Measurements from ENCODE around the gene TAF13.
"Not testable (repeated sequence)": the region's sequence is repeated elsewhere in the genome, so short reads cannot be mapped to it uniquely, and the experiment has no call there.

TAF13 gene

GRCh38 chr1:109061183-109061582, 14.6 kb downstream of the TAF13 start:
- ChIA-PET POLR2A (interaction anchor here (0.9 to 1.4 kb wide), 3 partner anchors 15 to 29 kb away, joined by 3 to 10 read pairs (median 3); partner anchors contain the start of genes TAF13, TMEM167B and WDR47), CTCF (interaction anchor here (0.6 kb wide), 1 partner anchor 14 kb away, joined by 4 read pairs; no protein-coding TSS in a partner anchor)
- no peak for TF ChIP-seq FOXA1 (IDR thresholded peaks at IDR 0.05)
- TF ChIP-seq SUZ12 (IDR thresholded peaks at IDR 0.05), result no peak
- TF ChIP-seq ARNT (IDR thresholded peaks at IDR 0.05), result no peak
- no peak for TF ChIP-seq FOXM1 (IDR thresholded peaks at IDR 0.05; ENCODE audit: borderline replicate concordance)
- TF ChIP-seq SP1 (IDR thresholded peaks at IDR 0.05), result no peak
- TF ChIP-seq LEF1 (IDR thresholded peaks at IDR 0.05; ENCODE audit: borderline replicate concordance), result no peak
- TF ChIP-seq NFRKB (IDR thresholded peaks at IDR 0.05), result no peak
- TF ChIP-seq TARDBP (IDR thresholded peaks at IDR 0.05), result no peak
- TF ChIP-seq CTBP1 (IDR thresholded peaks at IDR 0.05; ENCODE audit: borderline replicate concordance), result no peak
- no peak for TF ChIP-seq L3MBTL2 (conservative IDR thresholded peaks at IDR 0.05)
- no peak for TF ChIP-seq ELF4 (IDR thresholded peaks at IDR 0.05)
- TF ChIP-seq HDGF (IDR thresholded peaks at IDR 0.05; ENCODE audit: borderline replicate concordance), result no peak
- TF ChIP-seq BHLHE40 (IDR thresholded peaks at IDR 0.05; ENCODE audit: borderline replicate concordance), result no peak
- no peak for DNase-seq (ENCODE audit: extremely low spot score)

GRCh38 chr1:109060707-109061106, 15.1 kb downstream of the TAF13 start:
- TF ChIP-seq NFRKB (IDR thresholded peaks at IDR 0.05) (no peak), CTBP1 (IDR thresholded peaks at IDR 0.05; ENCODE audit: borderline replicate concordance) (no peak), FOXM1 (IDR thresholded peaks at IDR 0.05; ENCODE audit: borderline replicate concordance) (no peak), ELF4 (IDR thresholded peaks at IDR 0.05) (no peak), FOXK2 (IDR thresholded peaks at IDR 0.05) (no peak)
- ChIA-PET POLR2A (interaction anchor here (0.9 to 1.4 kb wide), 3 partner anchors 15 to 30 kb away, joined by 3 to 10 read pairs (median 3); partner anchors contain the start of genes TAF13, TMEM167B and WDR47), CTCF (interaction anchor here (0.6 kb wide), 1 partner anchor 13 kb away, joined by 4 read pairs; no protein-coding TSS in a partner anchor)
- no peak for DNase-seq (ENCODE audit: extremely low spot score)

DNA sequence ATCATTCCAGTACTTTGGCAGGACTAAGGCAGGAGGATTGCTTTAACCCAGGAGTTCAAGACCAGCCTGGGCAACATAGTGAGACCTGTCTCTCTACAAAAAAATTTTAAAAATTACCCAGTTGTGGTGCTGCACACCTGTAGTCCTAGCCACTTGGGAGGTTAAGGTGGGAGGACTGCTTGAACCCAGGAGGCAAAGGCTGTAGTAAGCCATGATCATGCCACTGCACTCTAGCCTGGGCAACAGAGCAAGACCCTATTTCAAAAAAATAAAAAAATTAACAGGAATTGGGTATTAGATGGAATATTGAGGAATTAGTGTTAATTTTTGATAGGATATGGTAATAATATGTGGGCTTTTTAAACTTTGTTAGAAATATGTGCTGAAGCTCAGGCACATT, 16.8 kb downstream of the TAF13 start:
- ChIA-PET POLR2A (interaction anchor here (1.4 kb wide), 1 partner anchor 17 kb away, joined by 6 read pairs; the partner anchor contains the start of gene TAF13), CTCF (no interaction called here)
- DNase-seq (ENCODE audit: extremely low spot score), result no peak
- TF ChIP-seq CTBP1 (IDR thresholded peaks at IDR 0.05; ENCODE audit: borderline replicate concordance) (no peak), ARNT (IDR thresholded peaks at IDR 0.05) (no peak), HDGF (IDR thresholded peaks at IDR 0.05; ENCODE audit: borderline replicate concordance) (no peak), L3MBTL2 (conservative IDR thresholded peaks at IDR 0.05) (no peak), ELF4 (IDR thresholded peaks at IDR 0.05) (no peak), TARDBP (IDR thresholded peaks at IDR 0.05) (no peak), NFRKB (IDR thresholded peaks at IDR 0.05) (no peak), BHLHE40 (IDR thresholded peaks at IDR 0.05; ENCODE audit: borderline replicate concordance) (no peak), FOXA1 (IDR thresholded peaks at IDR 0.05) (no peak), SP1 (IDR thresholded peaks at IDR 0.05) (no peak), ZNF384 (IDR thresholded peaks at IDR 0.05) (no peak), SUZ12 (IDR thresholded peaks at IDR 0.05) (no peak), LEF1 (IDR thresholded peaks at IDR 0.05; ENCODE audit: borderline replicate concordance) (no peak), FOXM1 (IDR thresholded peaks at IDR 0.05; ENCODE audit: borderline replicate concordance) (no peak), FOXK2 (IDR thresholded peaks at IDR 0.05) (no peak)
- TF ChIP-seq, protein P1, sequence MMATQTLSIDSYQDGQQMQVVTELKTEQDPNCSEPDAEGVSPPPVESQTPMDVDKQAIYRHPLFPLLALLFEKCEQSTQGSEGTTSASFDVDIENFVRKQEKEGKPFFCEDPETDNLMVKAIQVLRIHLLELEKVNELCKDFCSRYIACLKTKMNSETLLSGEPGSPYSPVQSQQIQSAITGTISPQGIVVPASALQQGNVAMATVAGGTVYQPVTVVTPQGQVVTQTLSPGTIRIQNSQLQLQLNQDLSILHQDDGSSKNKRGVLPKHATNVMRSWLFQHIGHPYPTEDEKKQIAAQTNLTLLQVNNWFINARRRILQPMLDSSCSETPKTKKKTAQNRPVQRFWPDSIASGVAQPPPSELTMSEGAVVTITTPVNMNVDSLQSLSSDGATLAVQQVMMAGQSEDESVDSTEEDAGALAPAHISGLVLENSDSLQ (IDR thresholded peaks at IDR 0.05), result no peak

DNA sequence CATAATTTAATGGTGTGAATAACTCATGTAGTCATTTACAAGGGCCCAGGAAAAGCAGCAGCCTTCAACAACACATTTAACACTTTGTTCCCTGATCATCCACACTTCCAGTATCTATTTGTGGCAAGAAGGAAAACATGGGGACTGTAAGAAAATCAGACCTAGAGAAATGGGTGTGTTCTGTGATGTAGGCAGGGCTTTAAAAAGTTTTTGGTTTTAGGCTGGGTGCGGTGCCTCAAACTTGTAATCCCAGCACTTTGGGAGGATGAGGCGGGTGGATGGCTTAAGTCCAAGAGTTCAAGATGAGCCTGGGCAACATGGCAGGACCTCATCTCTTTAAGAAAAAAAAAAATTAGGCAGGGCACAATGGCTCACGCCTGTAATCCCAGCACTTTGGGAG, 19.7 kb downstream of the TAF13 start:
- no peak for DNase-seq (ENCODE audit: extremely low spot score)
- ChIA-PET POLR2A (no interaction called here), CTCF (no interaction called here)
- no peak for TF ChIP-seq FOXK2 (IDR thresholded peaks at IDR 0.05)
- TF ChIP-seq BHLHE40 (IDR thresholded peaks at IDR 0.05; ENCODE audit: borderline replicate concordance), result no peak
- no peak for TF ChIP-seq TARDBP (IDR thresholded peaks at IDR 0.05)
- TF ChIP-seq FOXA1 (IDR thresholded peaks at IDR 0.05), result no peak
- no peak for TF ChIP-seq FOXM1 (IDR thresholded peaks at IDR 0.05; ENCODE audit: borderline replicate concordance)
- TF ChIP-seq SUZ12 (IDR thresholded peaks at IDR 0.05), result no peak

- CTCF ChIA-PET; POLR2A ChIA-PET; DNase-seq (ENCODE audit: extremely low spot score): not testable (repeated sequence)
Measured at GRCh38 chr1:109052145-109052544, 23.7 kb downstream of the TAF13 start.

DNA sequence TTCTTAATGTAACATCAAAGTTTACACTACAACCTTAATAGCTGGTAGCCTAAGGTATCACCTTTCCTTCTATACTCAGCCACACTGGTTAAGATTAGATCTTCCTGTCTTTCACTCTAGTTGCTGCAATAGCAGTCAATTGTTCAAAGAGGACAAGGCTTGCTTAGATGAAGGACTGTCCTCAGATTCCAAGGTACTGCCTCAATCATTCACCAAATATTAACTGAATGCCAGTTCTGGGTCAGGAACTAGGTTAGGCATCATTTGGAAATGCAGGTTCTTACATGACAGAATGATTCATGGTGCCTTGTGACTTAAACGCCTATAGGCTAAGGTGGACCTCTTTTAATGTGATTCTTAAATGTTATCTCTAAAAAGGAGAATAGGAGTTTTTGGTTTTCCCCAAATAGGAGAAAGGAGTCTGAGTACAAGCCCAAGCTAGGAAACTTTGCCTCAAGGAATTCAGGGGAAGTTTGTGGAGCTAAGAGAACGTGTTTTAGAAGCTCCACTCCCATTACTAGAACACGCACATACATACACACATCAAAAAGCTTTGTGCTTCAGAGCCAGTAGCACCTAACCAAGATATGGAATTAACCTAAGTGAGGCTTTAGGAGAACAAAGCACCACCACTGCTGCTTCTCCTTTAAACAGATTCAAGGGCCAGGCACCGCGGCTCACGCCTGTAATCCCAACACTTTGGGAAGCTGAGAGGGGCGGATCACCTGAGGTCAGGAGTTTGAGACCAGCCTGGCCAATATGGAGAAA, 25.4 kb downstream of the TAF13 start:
- POLR2A ChIA-PET, result interaction anchor here (1.0 to 1.1 kb wide), 2 partner anchors 50 to 358 kb away, joined by 3 to 4 read pairs; partner anchors contain the start of gene PRPF38B
- DNase-seq (ENCODE audit: extremely low spot score), result no peak
- TF ChIP-seq, protein P1 (IDR thresholded peaks at IDR 0.05), result peak; percentile 67
- TF ChIP-seq SP1 (IDR thresholded peaks at IDR 0.05), result no peak

DNA sequence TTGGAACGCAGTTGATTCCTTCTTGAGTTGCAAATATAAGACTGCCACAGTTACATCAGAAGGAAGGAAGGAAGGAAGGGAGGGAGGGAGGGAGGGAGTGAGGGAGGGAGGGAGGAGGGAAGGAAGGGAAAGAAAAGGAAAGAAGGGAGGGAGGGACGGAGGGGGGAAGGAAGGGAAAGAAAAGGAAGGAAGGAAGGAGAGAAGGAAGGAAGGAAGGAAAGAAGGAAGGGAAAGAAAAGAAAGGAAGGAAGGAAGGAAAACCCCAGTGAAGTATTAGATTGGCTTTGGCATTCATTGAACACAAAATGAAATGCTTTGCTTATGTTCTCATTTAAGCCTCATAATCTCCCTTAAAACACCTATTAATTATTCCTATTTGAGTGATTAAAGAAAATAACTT, 27.5 kb downstream of the TAF13 start:
- no peak for DNase-seq (ENCODE audit: extremely low spot score)
- TF ChIP-seq BHLHE40 (IDR thresholded peaks at IDR 0.05; ENCODE audit: borderline replicate concordance), result no peak
- TF ChIP-seq L3MBTL2 (conservative IDR thresholded peaks at IDR 0.05), result no peak
- TF ChIP-seq SP1 (IDR thresholded peaks at IDR 0.05), result no peak
- TF ChIP-seq ARNT (IDR thresholded peaks at IDR 0.05), result no peak
- TF ChIP-seq NFRKB (IDR thresholded peaks at IDR 0.05), result no peak
- TF ChIP-seq, protein P1 (IDR thresholded peaks at IDR 0.05), result no peak
- no peak for TF ChIP-seq CTBP1 (IDR thresholded peaks at IDR 0.05; ENCODE audit: borderline replicate concordance)
- TF ChIP-seq ELF4 (IDR thresholded peaks at IDR 0.05), result no peak
- no peak for TF ChIP-seq FOXK2 (IDR thresholded peaks at IDR 0.05)
- TF ChIP-seq FOXA1 (IDR thresholded peaks at IDR 0.05), result no peak
- TF ChIP-seq LEF1 (IDR thresholded peaks at IDR 0.05; ENCODE audit: borderline replicate concordance), result no peak
- no peak for TF ChIP-seq TARDBP (IDR thresholded peaks at IDR 0.05)
- TF ChIP-seq SUZ12 (IDR thresholded peaks at IDR 0.05), result no peak
- TF ChIP-seq HDGF (IDR thresholded peaks at IDR 0.05; ENCODE audit: borderline replicate concordance), result no peak
- no peak for TF ChIP-seq ZNF384 (IDR thresholded peaks at IDR 0.05)
- TF ChIP-seq FOXM1 (IDR thresholded peaks at IDR 0.05; ENCODE audit: borderline replicate concordance), result no peak
- ChIA-PET POLR2A (no interaction called here), CTCF (interaction anchor here (0.6 kb wide), 1 partner anchor 11 kb away, joined by 3 read pairs; no protein-coding TSS in a partner anchor)

More for the DNA sequence above, 25.4 kb downstream of the TAF13 start:
- CTCF ChIA-PET, result no interaction called here

Measured in HEK293T (cell line).